Choroid plexus epithelial cell (primary cell): Measurements from ENCODE around the gene SLC7A4.
"Not testable (repeated sequence)": the region's sequence is repeated elsewhere in the genome, so short reads cannot be mapped to it uniquely, and the experiment has no call there.

ENCODE experiments used
- DNase-seq: peaks from one replicate; pipeline ENCODE4 v3.0.0-alpha.2; 2010; ENCODE audit warnings: low read depth
- H3K4me3 ChIP-seq: 2 replicates; pipeline ENCODE4 v1.5.1; 2011; ENCODE audit warnings: low read depth, mild to moderate bottlenecking, control low read depth, low read length, moderate library complexity
- TF ChIP-seq, protein P1 (sequence below): conservative IDR thresholded peaks from 2 replicates; pipeline ENCODE4 v1.5.1; 2011; ENCODE audit warnings: low read depth, mild to moderate bottlenecking, control low read depth, inconsistent platforms, low read length, moderate library complexity

The SLC7A4 gene

DNA sequence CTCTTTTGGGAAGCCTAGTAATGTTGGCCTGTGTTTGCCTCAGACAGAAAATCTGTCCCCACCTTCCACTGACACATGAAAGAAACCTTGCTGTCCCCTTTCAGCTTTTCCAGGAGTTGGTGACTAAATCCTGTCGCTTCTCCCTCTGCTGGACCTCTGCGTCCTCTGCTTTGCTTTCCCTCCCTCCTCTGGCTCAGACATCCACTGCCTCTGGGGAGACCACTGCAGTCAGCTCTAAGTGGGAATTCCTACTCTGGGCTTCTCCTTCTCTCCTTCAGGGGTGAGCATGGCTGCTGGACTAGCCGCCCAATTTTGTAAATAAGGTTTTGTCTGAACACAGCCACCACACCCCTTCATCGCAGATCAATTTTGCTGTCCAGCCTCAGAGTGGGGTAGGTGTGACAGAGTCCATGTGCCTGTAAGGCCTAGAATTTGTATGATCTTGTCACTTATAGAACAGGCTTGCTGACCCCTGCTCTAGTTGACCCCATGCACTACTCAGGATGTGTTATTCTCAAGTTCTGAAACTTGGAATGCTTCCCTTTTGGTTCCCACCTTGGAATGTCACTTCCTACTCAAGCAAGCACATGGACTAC lies 36.4 kb upstream of the SLC7A4 start:
- TF ChIP-seq, protein P1, sequence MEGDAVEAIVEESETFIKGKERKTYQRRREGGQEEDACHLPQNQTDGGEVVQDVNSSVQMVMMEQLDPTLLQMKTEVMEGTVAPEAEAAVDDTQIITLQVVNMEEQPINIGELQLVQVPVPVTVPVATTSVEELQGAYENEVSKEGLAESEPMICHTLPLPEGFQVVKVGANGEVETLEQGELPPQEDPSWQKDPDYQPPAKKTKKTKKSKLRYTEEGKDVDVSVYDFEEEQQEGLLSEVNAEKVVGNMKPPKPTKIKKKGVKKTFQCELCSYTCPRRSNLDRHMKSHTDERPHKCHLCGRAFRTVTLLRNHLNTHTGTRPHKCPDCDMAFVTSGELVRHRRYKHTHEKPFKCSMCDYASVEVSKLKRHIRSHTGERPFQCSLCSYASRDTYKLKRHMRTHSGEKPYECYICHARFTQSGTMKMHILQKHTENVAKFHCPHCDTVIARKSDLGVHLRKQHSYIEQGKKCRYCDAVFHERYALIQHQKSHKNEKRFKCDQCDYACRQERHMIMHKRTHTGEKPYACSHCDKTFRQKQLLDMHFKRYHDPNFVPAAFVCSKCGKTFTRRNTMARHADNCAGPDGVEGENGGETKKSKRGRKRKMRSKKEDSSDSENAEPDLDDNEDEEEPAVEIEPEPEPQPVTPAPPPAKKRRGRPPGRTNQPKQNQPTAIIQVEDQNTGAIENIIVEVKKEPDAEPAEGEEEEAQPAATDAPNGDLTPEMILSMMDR: no peak
- DNase-seq: no peak
- H3K4me3 ChIP-seq: no peak overlapping the region

DNA sequence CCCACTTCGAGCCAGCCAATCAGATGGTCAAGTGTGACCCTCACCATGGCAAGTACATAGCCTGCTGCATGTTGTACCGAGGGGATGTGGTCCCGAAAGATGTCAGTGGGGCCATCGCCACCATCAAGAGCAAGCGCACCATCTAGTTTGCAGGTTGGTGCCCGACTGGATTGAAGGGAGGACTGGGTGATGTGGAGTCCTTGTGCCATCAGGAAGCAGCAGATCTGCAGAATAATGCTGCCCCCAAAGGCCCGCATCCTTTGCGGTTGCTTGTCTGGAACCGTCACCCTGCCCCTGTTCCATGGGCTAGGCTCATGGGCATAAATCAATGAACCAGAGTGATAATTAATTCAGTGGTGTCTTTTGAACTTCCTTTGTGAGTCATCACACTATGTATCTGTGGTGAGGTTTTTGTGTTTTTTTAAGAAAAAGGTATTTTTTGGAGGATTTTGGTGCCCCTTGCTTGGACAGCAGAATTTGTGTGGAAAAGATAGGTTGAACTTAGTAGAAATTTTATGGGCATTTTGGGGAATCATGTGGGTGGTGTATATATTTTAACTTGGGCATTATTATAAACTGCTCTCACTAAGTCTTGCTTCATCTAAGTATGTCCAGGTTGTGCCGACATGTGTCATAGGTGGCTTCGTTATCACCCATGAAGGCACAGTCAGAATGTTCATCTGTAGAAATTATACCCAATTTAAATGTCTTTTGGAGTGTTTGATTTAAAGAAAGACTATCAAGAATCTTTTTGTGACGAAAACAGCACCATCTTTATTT lies 35.7 kb upstream of the SLC7A4 start:
- TF ChIP-seq, protein P1: no peak
- DNase-seq: no peak

DNA sequence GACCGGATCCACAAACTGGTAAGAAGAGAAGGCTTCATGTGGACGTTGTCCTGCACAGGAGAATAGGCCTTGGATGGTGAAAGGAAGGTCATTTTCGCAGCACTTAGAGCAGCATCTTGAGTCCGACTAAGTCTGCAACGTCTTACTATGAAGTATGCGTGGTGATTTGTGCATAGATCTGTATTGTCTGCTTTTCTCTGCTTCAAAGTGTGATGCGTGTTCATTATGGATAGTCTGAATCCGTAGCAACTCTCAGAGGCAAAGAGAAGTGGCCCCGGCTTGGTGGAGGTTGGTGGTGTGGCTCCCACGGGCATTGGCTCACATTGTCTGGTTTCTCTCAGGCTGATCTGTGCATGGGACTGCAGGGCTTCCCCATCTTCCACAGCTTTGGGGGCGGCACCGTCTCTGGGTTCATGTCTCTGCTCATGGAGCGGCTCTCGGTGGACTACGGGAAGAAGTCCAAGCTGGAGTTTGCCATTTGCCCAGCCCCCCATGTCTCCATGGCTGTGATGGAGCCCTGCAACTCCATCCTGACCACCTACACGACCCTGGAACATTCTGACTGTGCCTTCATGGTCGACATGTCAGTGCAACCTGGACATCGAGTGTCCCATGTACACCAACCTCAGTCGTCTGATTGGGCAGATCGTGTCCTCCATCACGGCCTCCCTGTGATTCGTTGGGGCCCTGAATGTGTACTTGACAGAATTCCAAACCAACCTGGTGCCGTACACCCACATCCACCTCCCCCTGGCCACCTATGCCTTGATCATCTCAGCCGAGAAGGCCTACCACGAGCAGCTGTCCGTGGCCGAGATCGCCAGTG lies 34.9 kb upstream of the SLC7A4 start:
- TF ChIP-seq, protein P1: no peak
- H3K4me3 ChIP-seq: no peak overlapping the region
- no peak for DNase-seq

More for the DNA sequence above, 35.7 kb upstream of the SLC7A4 start:
- H3K4me3 ChIP-seq: no peak overlapping the region

DNA sequence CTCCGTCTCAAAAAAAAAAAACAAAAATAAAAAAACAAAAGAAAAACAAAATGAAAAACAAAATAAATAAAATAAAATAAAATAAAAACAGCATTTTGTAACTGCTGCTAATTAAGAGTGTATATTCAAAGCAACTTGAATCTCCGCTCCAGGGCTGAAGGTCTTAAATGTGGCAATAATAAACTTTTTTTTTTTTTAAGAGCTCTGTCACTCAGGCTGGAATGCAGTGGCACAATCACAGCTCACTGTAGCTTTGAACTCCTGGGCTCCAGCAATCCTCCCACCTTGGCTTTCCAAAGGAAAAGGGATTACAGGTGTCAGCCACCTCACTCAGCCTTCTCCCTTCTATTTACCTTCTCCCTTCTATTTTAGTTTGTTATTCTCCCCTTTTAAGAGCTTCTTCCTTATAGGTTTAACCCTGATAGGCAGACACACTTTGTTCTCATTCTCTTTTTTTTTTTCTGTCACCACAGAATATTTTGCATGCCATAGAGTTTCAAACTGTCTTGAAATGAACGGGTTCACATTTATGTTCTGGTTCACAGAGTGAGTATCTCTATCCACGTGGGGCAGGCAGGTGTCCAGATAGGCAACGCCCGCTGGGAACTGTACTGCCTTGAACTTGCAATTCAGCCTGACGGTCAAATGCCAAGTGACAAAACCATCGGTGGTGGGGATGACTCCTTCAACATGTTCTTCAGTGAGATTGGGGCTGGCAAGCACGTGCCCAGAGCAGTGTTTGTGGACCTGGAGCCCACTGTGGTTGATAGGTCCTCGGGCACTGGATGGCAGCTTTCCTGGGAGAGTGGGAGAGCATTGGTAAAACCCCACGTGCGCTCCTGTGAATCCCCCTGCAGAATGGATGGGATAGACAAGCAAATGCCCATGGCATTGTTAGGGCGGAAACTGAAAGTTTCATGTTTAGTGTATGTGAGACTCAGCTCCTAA lies 32.8 kb upstream of the SLC7A4 start:
- no peak overlapping the region for H3K4me3 ChIP-seq
- no peak for DNase-seq
- TF ChIP-seq, protein P1: no peak

DNA sequence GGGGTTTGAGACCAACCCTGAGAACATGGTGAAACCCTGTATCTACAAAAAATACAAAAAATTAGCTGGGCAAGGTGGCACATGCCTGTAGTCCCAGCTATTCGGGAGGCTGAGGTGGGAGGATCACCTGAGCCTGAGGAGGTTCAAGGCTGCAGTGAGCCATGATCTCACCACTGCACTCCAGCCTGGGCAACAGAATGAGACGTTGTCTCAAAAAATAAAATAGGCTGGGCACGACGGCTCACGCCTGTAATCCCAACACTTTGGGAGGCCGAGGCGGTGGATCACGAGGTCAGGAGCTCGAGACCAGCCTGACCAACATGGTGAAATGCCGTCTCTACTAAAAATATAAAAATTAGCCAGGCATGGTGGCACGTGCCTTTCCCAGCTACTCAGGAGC lies 32.1 kb upstream of the SLC7A4 start:
- not testable (repeated sequence) for DNase-seq, H3K4me3 ChIP-seq

DNA sequence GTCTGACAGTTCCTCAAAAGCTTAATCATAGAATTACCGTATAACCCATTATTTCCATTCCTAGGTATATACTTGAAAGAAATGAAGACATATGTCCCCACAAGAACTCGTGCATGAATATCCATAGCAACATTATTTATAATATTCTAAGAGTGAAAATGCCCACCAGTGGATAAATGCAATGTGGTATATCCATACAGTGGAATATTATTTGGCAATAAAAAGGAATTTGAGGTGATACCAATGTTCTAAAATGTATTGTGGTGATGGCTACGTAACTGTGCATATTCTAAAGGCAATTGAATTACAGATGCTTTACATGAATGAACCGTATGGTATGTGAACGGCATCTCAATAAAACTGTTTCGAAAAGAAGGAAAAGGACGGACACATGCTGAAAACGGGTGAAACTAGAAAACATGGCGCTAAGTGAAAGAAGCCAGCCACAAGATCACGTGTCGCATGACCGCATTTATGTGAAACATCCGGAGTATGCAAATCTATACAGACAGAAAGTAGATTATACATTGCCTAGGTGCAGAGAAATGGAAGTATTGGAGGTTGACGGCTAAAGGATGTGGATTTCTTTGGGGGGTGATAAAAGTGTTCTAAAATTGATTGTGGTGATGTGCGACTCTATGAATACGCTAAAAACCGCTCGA lies 29.4 kb upstream of the SLC7A4 start:
- DNase-seq, H3K4me3 ChIP-seq: not testable (repeated sequence)

DNA sequence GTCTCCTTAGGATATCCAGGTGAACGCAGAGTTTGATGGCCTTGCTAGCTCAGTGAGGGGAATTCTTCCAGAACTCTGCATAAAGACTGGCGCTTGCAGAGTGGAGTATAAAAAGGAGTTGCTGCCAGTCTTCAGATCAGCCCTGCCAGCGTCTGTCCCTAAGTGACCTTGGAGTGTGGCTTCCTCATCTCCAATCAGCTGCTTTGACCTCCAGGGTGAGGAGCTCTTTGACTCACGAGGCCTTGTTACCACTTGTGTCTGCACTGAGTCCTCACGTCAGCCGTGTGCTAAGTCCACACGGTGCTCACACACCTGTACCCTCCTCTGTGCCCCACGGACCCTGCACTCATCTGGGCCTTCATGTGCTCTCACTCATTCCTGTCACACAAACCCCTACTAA lies 28.0 kb upstream of the SLC7A4 start:
- H3K4me3 ChIP-seq, DNase-seq: not testable (repeated sequence)

DNA sequence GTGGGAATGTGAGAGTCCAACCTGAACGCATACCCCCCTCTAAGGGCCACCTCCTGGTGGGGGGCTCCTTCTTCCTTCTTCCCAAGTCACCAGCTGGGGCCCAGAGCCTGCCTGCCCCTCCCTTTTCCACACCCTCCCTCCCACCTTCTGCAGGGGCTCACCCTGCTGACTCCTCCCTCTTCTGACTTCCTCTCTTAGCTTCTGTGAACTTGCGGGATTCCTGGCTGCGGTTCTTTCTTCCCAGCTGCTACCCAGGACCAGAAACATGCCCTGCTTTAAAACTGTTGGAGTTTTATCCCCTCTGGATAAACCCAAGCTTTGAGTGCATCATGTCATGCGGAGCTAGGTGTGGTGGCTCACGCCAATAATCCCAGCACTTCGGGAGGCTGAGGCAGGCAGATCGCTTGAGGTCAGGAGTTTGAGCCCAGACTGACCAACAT lies 23.5 kb upstream of the SLC7A4 start:
- DNase-seq: no peak
- TF ChIP-seq, protein P1: no peak
- no peak overlapping the region for H3K4me3 ChIP-seq
